ENCODE measurements around the gene NOS1AP.
A peak's percentile ranks its signal among the peaks of the same experiment; 100 is the strongest.

NOS1AP gene

DNA sequence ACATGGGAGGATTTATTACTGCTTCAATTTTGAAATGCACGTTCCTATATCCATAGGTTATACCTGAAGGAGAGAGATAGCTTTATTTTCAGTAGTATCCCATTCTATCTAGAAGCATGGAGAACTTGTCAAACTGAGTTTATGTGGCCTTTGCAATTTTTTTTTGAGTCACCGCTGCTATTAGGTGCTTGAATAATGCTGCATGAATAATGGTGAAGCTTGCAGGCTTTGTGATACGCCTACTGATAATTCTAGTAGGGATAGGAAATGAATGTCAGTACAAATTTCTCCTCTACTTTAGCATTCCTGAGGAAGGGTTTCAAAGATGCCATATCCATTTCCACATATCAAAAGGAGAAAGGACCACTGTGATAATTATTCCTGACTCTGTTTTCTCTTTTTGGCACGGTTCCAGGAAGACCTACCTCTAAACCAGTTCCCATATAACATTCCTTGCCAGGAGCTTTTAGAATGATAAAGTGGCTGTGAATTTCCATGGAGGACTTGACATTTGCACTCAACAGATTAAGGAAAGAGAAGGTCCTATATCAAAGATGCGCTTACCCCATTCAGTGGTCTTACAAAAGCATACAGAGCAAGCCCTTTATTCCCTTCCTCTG lies 223.7 kb downstream of the NOS1AP start:
- peak in 1 of 51 donors; percentile 48 for DNase-seq

DNA sequence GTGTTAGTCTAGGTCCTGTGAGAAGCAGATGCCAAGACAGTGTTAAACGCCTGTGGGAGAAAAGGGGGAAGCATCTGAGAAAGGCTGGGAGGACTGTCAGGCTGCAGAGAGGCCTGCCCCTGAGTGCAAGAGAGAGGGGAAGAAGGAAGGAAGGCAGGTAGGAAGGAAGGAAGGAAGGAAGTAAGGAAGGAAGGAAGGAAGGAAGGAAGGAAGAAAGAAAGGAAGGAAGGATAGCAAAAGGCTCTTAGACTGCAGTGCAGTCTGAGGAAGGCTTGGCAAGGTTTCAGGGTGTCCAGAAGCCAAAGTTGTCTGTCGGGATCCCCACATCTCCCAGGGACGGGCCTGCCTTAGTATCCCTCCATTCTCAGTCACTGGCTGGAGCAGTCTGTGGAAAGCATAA lies 224.5 kb downstream of the NOS1AP start:
- DNase-seq, result no peak

DNA sequence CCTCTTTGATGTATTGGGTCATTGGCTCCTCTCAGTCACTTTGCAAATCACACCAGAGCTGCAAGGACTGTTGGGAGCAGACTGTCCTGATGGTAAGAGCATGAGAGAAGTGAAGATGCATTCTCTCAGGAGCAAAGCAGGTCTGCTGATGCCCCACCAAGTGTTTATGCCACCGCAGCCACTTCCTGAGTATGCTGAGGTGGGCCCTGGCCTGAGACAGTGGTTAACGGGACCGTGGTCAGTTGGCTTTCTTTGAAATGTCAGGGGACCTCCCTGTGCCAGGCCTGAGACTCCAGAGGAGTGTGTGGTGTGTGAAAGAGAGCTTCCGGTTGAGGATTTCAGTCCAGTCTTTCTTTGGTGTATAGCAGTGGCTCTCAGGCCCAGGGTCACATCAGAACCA lies 227.7 kb downstream of the NOS1AP start:
- DNase-seq, result no peak

DNA sequence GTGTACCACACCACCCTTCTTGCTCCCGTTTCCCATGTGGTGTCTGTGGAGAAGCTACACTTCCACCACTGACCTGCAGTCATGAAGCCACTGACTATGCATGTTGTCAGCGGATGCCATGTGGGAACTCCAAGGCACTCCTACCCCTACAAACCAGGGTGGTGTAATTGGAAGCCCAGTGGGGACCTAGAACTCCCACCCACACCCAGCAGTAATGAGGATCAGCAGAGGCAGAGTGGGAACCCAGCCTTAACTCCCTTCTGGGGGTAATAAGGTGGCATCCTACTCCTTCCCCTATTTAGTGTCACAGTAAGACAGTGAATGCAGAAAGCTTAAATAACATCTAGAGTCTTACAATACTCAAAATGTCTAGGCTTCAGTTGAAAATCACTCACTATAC lies 228.8 kb downstream of the NOS1AP start:
- DNase-seq, result no peak

DNA sequence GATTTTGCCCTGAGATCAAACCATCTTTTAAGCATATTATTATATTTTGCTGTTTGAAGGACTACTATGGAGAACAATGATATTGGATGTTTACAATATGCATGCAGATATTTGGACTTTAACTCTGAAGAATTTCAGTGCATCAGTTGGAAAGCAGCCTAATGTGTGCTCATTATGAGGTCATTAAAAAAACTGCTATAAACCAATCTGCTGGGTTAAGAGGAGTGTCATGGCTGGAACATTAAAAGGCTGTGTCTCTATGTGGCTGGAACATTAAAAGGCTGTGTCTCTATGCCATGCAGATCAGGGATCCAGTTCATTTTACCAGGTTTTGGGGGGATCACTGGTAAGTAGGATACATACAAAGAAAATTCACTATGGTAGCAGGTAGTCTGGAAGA lies 229.5 kb downstream of the NOS1AP start:
- no peak for DNase-seq

DNA sequence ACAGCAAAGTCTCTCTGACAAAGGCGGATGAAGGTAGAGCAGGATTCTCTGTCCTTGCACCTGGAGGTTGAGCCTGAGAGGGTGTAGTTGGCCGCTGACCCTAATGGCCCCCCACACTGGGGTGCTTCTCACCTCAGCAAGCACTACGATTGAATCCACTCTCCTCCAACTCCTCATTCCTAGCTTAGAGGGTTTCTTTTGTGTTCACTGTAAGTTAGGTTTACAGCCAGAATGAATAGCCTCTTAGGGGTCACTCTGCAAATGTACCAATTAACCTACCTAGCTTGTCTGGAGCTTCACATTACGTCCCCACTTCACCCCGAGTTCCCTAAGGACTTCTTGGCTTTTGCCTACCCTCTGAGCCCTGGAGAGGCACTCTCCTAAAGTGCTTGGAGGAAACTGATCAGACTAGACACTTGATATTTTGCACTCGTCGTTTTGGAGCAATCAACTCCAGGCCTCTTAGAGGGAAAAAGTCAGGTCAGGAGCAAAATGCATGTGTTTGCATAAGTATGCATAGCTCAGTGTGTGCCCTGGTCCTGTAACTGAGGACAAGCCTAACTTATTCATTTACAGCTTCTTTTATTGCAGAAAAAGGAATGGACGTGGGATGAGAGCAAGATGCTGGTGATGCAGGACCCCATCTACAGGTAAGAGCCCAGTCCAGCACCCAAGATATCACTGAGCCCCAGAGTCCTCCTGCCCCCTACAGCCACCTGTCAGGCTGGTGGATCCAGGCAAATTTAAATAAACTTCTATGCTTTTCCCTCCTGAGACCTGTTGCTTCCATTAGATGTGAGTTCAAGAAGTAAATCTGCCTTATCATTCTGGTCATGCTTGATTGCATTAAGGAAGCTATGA lies 230.8 kb downstream of the NOS1AP start:
- DNase-seq, result no peak

DNA sequence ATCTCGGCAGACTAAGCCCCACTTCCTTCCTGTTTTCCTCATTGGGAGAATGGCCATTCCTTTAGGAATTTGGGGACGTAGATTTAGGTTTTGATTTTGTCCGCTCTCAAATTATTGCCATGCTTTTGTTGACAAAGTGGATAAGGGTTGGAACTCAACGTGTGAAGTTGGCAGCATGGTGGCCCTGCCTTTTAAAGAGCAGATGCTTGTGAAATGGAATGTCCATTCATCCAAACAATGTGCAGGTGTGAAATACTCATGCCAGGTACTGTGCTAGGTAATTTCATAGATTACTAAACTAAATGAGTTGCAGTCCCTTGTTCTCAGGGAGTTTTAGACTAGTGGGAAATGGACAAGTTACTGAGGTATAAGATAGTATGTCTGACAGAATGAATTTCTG lies 232.2 kb downstream of the NOS1AP start:
- no peak for DNase-seq

DNA sequence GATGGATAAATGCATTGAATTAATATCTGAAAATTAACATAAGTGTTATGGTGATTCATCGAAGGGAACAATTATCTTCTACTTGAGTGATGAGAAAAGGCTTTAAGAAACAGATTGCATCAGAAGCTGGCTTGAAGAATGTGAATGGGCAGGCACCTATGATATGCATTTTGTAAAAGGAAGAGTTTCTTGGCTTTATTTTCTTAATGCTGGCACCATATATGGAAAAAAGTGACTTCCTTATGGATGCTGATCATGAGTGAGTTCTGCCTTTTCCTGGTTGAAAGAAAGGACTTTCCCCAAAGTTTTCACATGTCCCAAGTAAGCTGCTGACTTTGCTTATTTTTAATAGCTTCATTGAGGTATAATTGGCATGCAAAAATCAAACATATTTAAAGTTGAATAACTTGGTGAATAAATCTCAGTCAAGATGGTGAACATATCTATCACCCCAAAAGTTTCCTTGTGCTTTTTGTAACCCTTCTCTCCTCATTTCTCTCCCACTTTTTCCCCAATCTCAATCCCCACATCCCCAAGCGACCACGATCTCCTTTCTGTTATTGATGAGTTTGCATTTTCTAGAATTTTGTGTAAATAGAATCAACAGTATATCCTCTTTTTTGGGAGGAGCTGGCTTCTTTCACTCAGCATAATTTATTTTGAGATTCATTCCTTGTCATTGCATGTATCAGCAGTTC lies 233.0 kb downstream of the NOS1AP start:
- no peak for DNase-seq

DNA sequence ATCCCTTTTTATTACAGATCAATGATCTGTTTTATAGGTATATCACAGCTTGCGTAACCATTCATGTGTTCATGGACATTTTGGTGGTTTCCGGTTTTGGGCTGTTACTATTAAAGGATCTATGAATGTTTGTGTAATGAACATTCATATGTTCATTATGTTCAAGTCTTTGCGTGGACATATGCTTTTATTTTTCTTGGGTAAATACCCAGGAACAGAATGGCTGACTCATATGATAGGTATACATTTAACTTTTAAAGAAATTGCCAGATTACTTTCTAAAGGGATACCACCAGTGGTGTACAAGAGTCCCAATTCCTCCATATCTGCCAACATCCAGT lies 233.5 kb downstream of the NOS1AP start:
- DNase-seq, result no peak

DNA sequence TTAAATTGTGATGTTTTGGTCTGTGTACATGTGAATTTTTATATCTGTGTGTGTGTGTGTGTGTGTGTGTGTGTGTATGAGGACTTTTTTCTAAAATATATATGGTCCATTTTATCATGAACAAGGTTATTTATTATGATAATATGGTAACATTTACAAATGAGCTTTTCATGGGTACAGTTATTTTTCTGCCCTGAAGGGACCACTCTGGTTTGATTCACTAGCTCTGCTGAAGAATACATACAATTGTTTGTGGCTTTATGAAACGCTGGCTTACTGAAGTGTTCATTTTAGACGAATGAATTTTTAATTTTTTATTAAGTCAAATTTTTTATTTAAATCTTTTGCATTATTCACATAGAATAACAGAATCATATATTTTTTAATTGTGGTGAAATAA lies 235.2 kb downstream of the NOS1AP start:
- DNase-seq, result no peak

DNA sequence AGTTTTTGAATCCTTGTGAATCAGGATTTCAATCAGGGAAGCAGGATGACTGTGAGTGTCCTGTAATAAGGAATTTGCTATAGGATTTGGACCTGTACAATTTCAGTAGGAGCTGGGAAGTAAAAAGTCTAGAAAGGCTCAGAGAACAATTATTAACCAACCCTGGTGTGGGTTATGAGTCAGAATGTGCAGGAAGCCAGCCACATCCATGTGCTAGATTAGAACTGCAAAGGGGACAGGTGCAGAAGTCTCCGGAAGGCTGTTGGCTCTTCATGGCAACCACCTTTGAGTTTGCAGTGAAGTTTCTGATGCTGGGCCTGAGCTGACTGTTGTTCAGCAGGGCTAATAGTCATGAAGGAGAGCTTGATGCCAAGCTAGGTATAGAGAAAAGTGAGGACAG lies 236.5 kb downstream of the NOS1AP start:
- DNase-seq, result no peak

DNA sequence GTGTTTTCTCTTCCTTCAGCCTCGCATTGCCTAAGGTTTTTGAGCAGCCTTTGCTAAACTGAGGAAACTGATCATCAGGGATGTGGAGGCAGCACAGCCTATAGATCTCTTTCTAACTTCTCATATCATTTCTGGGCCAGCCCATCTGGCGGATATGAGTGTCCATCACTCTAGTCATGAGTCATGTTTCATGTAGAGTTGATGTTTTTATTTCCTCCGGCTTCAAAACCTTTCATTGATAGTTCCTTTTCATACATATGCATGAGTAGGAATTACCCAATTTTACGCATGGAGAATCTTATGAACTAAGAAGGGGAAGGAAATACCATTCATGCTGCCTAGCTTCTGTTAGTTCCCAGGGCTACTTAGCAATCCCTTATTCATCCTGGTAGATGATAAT lies 240.8 kb downstream of the NOS1AP start:
- DNase-seq, result no peak

DNA sequence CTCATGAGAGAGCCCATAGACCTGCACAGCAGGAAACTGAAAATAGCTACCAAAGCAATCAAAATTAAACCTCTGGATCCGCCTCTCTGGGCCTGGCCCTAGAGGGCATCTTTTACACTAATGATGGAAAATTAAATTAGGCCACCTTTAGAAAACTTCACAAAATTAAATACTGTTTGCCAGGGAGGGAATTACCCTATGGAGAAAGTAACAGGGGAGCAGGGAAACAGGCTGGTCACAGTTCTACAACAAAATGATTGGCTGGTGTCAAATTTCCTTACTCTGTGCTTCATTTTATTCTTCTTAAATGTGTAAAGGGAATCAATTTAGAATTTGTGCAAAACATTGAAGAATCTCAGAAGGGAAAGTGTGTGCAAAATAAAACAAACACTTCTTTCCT lies 244.7 kb downstream of the NOS1AP start:
- DNase-seq, result no peak

DNA sequence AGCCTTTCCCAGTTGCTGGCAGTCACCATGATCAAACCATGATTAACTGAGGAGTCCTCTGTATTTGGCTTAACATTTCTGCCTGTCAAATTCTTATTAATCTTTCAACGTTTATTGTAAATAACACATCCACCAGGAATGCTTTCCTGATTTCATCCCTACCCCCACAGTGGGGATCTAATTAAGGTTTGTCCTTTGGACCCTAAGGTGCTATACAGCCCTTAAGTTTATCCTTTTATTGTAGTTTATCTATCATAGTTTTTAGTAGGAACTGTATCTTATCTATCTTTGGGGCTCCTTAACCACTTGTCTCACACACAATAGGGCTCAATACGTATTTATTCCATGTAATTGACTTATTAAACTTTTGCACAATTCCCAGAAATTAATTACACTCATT lies 246.2 kb downstream of the NOS1AP start:
- no peak for DNase-seq

DNA sequence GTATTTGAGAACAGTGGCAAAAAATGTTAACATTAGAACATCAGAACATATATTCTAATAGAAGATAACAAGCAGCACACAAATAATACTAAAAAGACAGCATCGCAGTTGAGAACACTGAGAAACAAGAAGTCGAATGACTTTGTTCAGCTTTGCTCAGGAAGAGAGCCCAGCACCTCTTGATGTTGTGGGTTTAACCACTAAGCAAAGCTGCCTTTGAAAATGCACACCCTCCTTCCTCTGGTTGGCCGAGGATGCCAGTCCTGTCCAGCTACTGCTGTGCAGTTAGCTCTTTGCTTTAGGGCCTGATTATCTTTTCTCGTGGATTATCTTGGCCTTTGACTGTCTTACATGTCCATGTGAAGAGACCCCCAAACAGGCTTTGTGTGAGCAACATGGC lies 246.7 kb downstream of the NOS1AP start:
- no peak for DNase-seq

DNA sequence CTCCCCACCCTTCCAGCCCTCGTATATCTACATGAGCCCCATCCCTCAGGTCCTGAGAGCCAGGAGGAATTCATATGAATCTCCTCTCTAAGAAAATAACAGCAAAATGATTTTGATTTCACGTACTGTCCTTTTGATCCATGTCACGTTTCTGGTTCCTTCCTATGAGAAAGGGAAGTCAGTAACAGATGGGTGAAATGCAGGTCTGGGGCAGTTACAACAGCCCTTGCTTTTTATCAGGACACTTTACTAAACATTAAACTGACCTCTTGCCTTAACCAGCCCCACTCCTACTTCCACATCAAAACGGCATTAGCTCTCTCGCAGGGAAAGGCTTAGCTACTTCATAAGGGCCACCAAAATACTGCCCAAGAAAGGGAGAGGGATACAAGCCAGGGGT lies 248.1 kb downstream of the NOS1AP start:
- DNase-seq, result no peak

DNA sequence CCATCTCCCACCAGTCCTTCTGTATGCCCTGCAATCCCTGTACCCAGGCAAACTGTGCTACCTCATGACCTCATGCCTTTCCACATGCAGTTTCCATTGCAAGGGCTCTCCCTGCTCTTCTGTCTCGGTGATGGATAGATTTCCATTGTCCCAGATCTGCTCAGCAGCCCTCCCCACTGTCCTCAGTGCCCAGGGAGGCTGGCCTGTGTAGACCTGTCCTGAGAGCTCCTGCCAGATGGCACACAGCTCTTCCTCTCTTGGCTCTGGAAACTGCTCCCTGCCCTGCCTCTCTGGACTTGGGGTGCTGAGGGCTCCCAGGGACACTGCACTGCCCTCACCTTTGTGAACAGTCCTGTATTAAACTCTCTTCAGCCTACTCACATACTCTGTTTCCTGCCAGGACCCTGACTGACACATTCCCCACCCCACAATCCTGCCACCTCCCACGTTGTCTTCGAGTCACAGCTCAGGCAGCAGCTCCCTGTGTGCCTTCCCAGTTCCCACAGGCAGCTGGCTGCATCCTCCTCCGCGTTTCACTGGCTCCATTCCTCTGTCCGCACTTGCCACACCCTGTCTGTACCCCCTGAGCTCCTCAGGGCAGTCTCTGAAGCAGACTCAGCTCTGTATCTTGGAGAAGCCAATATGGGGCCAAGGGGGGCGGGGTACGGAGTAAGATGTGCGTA lies 250.1 kb downstream of the NOS1AP start:
- peak in 4 of 51 donors; percentile 0 to 39 (median 17) for DNase-seq

DNA sequence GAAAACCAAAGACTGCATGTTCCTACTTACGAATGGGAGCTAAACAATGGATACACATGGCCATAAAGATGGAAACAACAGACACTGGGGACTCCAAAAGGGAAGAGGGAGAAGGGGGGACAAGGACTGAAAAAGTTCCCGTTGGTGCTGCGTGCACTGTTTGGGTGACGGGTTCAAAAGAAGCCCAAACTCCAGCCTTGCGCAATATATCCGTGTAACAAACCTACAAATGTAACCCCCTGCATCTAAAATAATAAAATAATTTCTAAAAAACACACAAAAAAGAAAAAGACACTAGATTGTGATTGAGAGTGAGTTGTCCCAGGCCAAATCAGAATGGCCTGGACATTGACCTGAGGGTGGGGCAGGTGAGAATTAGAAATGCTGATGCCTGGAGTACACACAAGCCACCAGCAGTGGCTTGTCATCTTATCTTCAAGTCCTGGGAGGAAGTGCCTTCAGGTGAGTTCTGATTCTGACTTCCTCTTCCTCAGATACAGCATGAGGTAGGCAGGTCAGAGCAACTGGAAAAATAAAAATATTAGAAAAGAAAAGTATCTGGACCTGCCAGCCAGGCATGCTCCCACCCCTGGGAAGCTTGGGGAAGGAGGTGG lies 252.4 kb downstream of the NOS1AP start:
- no peak for DNase-seq

DNA sequence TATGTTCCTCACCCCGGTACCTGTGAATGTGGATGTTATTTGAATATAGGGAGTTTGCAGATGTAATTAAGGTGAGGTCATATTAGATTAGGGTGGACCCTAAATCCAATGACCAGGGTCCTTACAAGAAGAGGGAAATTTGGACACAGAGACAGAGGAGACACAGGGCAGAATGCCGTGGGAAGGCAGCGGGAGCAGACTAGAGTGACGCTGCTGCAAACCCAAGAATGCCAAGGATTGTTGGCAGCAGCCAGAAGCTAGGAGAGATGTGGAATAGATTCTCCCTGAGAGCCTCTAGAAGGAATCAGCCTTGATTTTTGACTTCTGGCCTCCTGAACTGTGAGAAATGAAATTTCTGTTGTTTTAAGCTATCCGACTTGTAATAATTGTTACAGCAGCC lies 253.5 kb downstream of the NOS1AP start:
- DNase-seq, result peak in 4 of 51 donors; percentile 1 to 14 (median 2)

DNA sequence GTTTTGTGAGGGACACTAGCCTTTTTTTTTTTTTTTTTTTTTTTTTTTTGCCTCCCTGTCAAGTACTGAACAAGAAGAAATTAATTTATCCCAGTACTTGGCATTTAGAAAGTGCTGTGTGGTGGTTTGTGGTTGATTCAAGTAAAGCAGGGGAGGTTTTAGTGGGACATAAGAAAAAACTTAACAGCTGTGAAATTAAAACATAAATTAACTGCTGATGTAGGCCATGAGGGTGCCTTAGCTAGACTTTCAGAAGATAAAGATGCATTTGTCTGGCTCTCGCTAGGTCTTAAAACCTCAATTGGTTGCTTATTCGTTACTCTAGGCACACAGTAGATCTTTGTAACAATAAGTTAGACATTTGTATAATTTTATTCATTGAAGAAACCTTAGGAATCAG lies 254.9 kb downstream of the NOS1AP start:
- no peak for DNase-seq

DNA sequence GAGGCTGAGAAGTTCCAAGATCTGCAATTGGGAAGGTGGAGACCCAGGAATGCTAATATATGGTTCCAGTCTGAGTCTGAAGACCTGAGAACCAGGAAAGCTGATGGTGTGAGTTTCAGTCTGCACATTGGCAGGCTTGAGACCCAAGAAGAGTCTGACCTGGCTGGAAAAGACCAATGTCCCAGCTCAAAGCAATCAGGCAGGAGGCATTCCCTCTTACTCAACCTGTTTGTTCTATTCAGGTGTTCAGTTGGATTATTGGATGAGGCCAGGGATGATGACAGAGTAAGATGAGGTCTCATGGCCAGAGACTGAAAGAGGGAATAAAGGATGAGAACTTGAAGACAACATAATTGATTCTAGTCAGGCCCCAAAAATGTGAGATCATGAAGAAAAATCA lies 257.1 kb downstream of the NOS1AP start:
- DNase-seq, result no peak
